ENCODE data around the gene THSD4.

Gene THSD4

GRCh38 chr15:71737761-71738160 lies 622.5 kb downstream of the THSD4 start:
- H3K36me3 ChIP-seq (ENCODE audit: control insufficient read depth in 4 of 4, insufficient read depth in 4 of 4, low read length in 3 of 4) = no peaks in the 10 kb centered on the region
- peaks cover 0 to 12% (median 0%) of the 10 kb centered on the region in 5 experiments for H3K27me3 ChIP-seq (replicated peaks in 2 of 5; ENCODE audit: control insufficient read depth in 4 of 5, insufficient read depth in 5 of 5, low read length in 4 of 5)
- H3K27ac ChIP-seq (ENCODE audit: insufficient read depth in 1 of 2, low read depth in 1 of 2, low read length in 2 of 2, poor library complexity in 1 of 2, severe bottlenecking in 2 of 2) = no peak overlapping the region
- H3K9me3 ChIP-seq (ENCODE audit: control extremely low read depth in 1 of 5, control insufficient read depth in 4 of 5, insufficient read depth in 2 of 5, low read depth in 1 of 5, low read length in 4 of 5) = no peaks in the 10 kb centered on the region
- no peaks in the 10 kb centered on the region for H3K4me1 ChIP-seq (ENCODE audit: control extremely low read depth in 1 of 4, control insufficient read depth in 4 of 4, insufficient read depth in 4 of 4, low read length in 3 of 4)
- ChIA-PET CTCF (interaction anchor here (4.3 kb wide), 1 partner anchor 63 kb away, joined by 17 read pairs; no protein-coding TSS in a partner anchor), POLR2A (no interaction called here)
- no peak for DNase-seq
- H3K4me3 ChIP-seq (ENCODE audit: control insufficient read depth in 1 of 7, extremely low read depth in 1 of 7, insufficient read depth in 4 of 7, low read depth in 2 of 7, low read length in 6 of 7) = no peak overlapping the region
- 95% methylated on average over 16 of the region's 16 CpGs for WGBS (ENCODE audit: insufficient coverage)

- H3K9me3 ChIP-seq (ENCODE audit: control extremely low read depth in 1 of 5, control insufficient read depth in 4 of 5, insufficient read depth in 2 of 5, low read depth in 1 of 5, low read length in 4 of 5) = no peaks in the 10 kb centered on the region
- H3K27ac ChIP-seq (ENCODE audit: insufficient read depth in 1 of 2, low read depth in 1 of 2, low read length in 2 of 2, poor library complexity in 1 of 2, severe bottlenecking in 2 of 2) = no peak overlapping the region
- no peaks in the 10 kb centered on the region for H3K4me1 ChIP-seq (ENCODE audit: control extremely low read depth in 1 of 4, control insufficient read depth in 4 of 4, insufficient read depth in 4 of 4, low read length in 3 of 4)
- POLR2A ChIA-PET = no interaction called here
- 90% methylated on average over 1 of the region's 1 CpG for WGBS (ENCODE audit: insufficient coverage)
- H3K4me3 ChIP-seq (ENCODE audit: control insufficient read depth in 1 of 7, extremely low read depth in 1 of 7, insufficient read depth in 4 of 7, low read depth in 2 of 7, low read length in 6 of 7) = no peak overlapping the region
- DNase-seq = no peak
- CTCF ChIA-PET = interaction anchor here (0.8 to 4.3 kb wide), 2 partner anchors 10 to 62 kb away, joined by 3 to 17 read pairs; no protein-coding TSS in a partner anchor
- no peaks in the 10 kb centered on the region for H3K36me3 ChIP-seq (ENCODE audit: control insufficient read depth in 4 of 4, insufficient read depth in 4 of 4, low read length in 3 of 4)
- peaks cover 0 to 12% (median 0%) of the 10 kb centered on the region in 5 experiments for H3K27me3 ChIP-seq (replicated peaks in 2 of 5; ENCODE audit: control insufficient read depth in 4 of 5, insufficient read depth in 5 of 5, low read length in 4 of 5)
Observed at GRCh38 chr15:71739355-71739754, 624.1 kb downstream of the THSD4 start.

- H3K36me3 ChIP-seq (ENCODE audit: control insufficient read depth in 4 of 4, insufficient read depth in 4 of 4, low read length in 3 of 4) = no peaks in the 10 kb centered on the region
- CTCF ChIA-PET = interaction anchor here (0.9 to 4.1 kb wide), 7 partner anchors 10 to 413 kb away, joined by 4 to 41 read pairs (median 6); no protein-coding TSS in a partner anchor
- DNase-seq = no peak
- H3K4me3 ChIP-seq (ENCODE audit: control insufficient read depth in 1 of 7, extremely low read depth in 1 of 7, insufficient read depth in 4 of 7, low read depth in 2 of 7, low read length in 6 of 7) = no peak overlapping the region
- no peaks in the 10 kb centered on the region for H3K4me1 ChIP-seq (ENCODE audit: control extremely low read depth in 1 of 4, control insufficient read depth in 4 of 4, insufficient read depth in 4 of 4, low read length in 3 of 4)
- 95% methylated on average over 5 of the region's 5 CpGs for WGBS (ENCODE audit: insufficient coverage)
- H3K9me3 ChIP-seq (ENCODE audit: control extremely low read depth in 1 of 5, control insufficient read depth in 4 of 5, insufficient read depth in 2 of 5, low read depth in 1 of 5, low read length in 4 of 5) = no peaks in the 10 kb centered on the region
- H3K27me3 ChIP-seq (replicated peaks in 2 of 5; ENCODE audit: control insufficient read depth in 4 of 5, insufficient read depth in 5 of 5, low read length in 4 of 5) = peaks cover 0 to 3% (median 0%) of the 10 kb centered on the region in 5 experiments
- POLR2A ChIA-PET = no interaction called here
- no peak overlapping the region for H3K27ac ChIP-seq (ENCODE audit: insufficient read depth in 1 of 2, low read depth in 1 of 2, low read length in 2 of 2, poor library complexity in 1 of 2, severe bottlenecking in 2 of 2)
Observed at GRCh38 chr15:71742964-71743363, 627.7 kb downstream of the THSD4 start.

- POLR2A ChIA-PET = no interaction called here
- H3K36me3 ChIP-seq (ENCODE audit: control insufficient read depth in 4 of 4, insufficient read depth in 4 of 4, low read length in 3 of 4) = no peaks in the 10 kb centered on the region
- CTCF ChIA-PET = interaction anchor here (0.7 to 4.1 kb wide), 14 partner anchors 9 to 412 kb away, joined by 3 to 41 read pairs (median 4); no protein-coding TSS in a partner anchor
Observed at GRCh38 chr15:71743861-71744382, 628.7 kb downstream of the THSD4 start.

GRCh38 chr15:71746719-71747118 lies 631.4 kb downstream of the THSD4 start:
- DNase-seq = no peak
- H3K4me3 ChIP-seq (ENCODE audit: control insufficient read depth in 1 of 7, extremely low read depth in 1 of 7, insufficient read depth in 4 of 7, low read depth in 2 of 7, low read length in 6 of 7) = no peak overlapping the region
- H3K4me1 ChIP-seq (ENCODE audit: control extremely low read depth in 1 of 4, control insufficient read depth in 4 of 4, insufficient read depth in 4 of 4, low read length in 3 of 4) = no peaks in the 10 kb centered on the region
- POLR2A ChIA-PET = no interaction called here
- no peaks in the 10 kb centered on the region for H3K36me3 ChIP-seq (ENCODE audit: control insufficient read depth in 4 of 4, insufficient read depth in 4 of 4, low read length in 3 of 4)
- no peak overlapping the region for H3K27ac ChIP-seq (ENCODE audit: insufficient read depth in 1 of 2, low read depth in 1 of 2, low read length in 2 of 2, poor library complexity in 1 of 2, severe bottlenecking in 2 of 2)
- no peaks in the 10 kb centered on the region for H3K9me3 ChIP-seq (ENCODE audit: control extremely low read depth in 1 of 5, control insufficient read depth in 4 of 5, insufficient read depth in 2 of 5, low read depth in 1 of 5, low read length in 4 of 5)
- CTCF ChIA-PET = no interaction called here
- 95% methylated on average over 11 of the region's 17 CpGs for WGBS (ENCODE audit: insufficient coverage)
- peaks cover 0 to 6% (median 3%) of the 10 kb centered on the region in 5 experiments for H3K27me3 ChIP-seq (replicated peaks in 2 of 5; ENCODE audit: control insufficient read depth in 4 of 5, insufficient read depth in 5 of 5, low read length in 4 of 5)

More at GRCh38 chr15:71743861-71744382, 628.7 kb downstream of the THSD4 start:
- H3K9me3 ChIP-seq (ENCODE audit: control extremely low read depth in 1 of 5, control insufficient read depth in 4 of 5, insufficient read depth in 2 of 5, low read depth in 1 of 5, low read length in 4 of 5) = no peaks in the 10 kb centered on the region
- peaks cover 0 to 3% (median 0%) of the 10 kb centered on the region in 5 experiments for H3K27me3 ChIP-seq (replicated peaks in 2 of 5; ENCODE audit: control insufficient read depth in 4 of 5, insufficient read depth in 5 of 5, low read length in 4 of 5)
- no peak overlapping the region for H3K4me3 ChIP-seq (ENCODE audit: control insufficient read depth in 1 of 7, extremely low read depth in 1 of 7, insufficient read depth in 4 of 7, low read depth in 2 of 7, low read length in 6 of 7)
- peak; percentile 50 to 72 (median 58) for DNase-seq
- no peak overlapping the region for H3K27ac ChIP-seq (ENCODE audit: insufficient read depth in 1 of 2, low read depth in 1 of 2, low read length in 2 of 2, poor library complexity in 1 of 2, severe bottlenecking in 2 of 2)
- no peaks in the 10 kb centered on the region for H3K4me1 ChIP-seq (ENCODE audit: control extremely low read depth in 1 of 4, control insufficient read depth in 4 of 4, insufficient read depth in 4 of 4, low read length in 3 of 4)
- 100% methylated on average over 1 of the region's 6 CpGs for WGBS (ENCODE audit: insufficient coverage)

- DNase-seq = no peak
- no peak overlapping the region for H3K27ac ChIP-seq (ENCODE audit: insufficient read depth in 1 of 2, low read depth in 1 of 2, low read length in 2 of 2, poor library complexity in 1 of 2, severe bottlenecking in 2 of 2)
- peaks cover 0 to 4% (median 1%) of the 10 kb centered on the region in 4 experiments for H3K4me1 ChIP-seq (ENCODE audit: control extremely low read depth in 1 of 4, control insufficient read depth in 4 of 4, insufficient read depth in 4 of 4, low read length in 3 of 4)
- ChIA-PET POLR2A (no interaction called here), CTCF (interaction anchor here (0.6 kb wide), 1 partner anchor 55 kb away, joined by 3 read pairs; no protein-coding TSS in a partner anchor)
- peaks cover 0 to 6% (median 3%) of the 10 kb centered on the region in 5 experiments for H3K27me3 ChIP-seq (replicated peaks in 2 of 5; ENCODE audit: control insufficient read depth in 4 of 5, insufficient read depth in 5 of 5, low read length in 4 of 5)
- H3K36me3 ChIP-seq (ENCODE audit: control insufficient read depth in 4 of 4, insufficient read depth in 4 of 4, low read length in 3 of 4) = no peaks in the 10 kb centered on the region
- H3K9me3 ChIP-seq (ENCODE audit: control extremely low read depth in 1 of 5, control insufficient read depth in 4 of 5, insufficient read depth in 2 of 5, low read depth in 1 of 5, low read length in 4 of 5) = no peaks in the 10 kb centered on the region
- 90% methylated on average over 9 of the region's 12 CpGs for WGBS (ENCODE audit: insufficient coverage)
- H3K4me3 ChIP-seq (ENCODE audit: control insufficient read depth in 1 of 7, extremely low read depth in 1 of 7, insufficient read depth in 4 of 7, low read depth in 2 of 7, low read length in 6 of 7) = no peak overlapping the region
Observed at GRCh38 chr15:71747128-71748083, 632.1 kb downstream of the THSD4 start.
